ENCODE results near the gene DSCAM. TPM values are rescaled to one million over a fixed set of nuclear protein-coding genes. Genes with fewer than 3 reads are reported as not detected.
A peak's percentile ranks its signal among the peaks of the same experiment; 100 is the strongest.
"Not testable (repeated sequence)": the region's sequence is repeated elsewhere in the genome, so short reads cannot be mapped to it uniquely, and the experiment has no call there.

DSCAM gene
- total RNA-seq, 2 donors from 2014 or later: not detected

DNA sequence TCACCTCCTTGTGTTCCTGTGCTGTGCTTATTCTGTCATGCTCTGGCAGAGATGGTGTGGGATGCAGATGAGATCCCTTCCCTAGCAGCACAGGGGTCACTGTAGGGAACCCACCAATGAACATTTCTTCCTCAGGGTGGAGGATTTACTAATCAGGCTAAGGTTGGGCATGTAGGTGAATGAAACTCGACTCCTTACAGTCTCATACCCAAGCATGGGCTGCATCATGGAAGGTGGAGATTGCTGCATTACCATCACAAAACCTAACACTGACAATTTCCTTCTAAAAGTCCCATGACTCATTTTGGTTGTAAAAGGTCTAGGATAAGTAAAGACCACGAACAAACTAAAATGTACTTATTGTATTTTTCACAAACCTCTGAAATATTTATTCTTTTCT is 399.9 kb downstream of the DSCAM start:
- intact Hi-C loops (cut with DNase I): no loop called here
- DNase-seq (no peak), ATAC-seq (no peak)

- ATAC-seq (no peak), DNase-seq (no peak)
- intact Hi-C loops (cut with DNase I): no loop called here
Measured at GRCh38 chr21:40445349-40445921, 401.5 kb downstream of the DSCAM start.

DNA sequence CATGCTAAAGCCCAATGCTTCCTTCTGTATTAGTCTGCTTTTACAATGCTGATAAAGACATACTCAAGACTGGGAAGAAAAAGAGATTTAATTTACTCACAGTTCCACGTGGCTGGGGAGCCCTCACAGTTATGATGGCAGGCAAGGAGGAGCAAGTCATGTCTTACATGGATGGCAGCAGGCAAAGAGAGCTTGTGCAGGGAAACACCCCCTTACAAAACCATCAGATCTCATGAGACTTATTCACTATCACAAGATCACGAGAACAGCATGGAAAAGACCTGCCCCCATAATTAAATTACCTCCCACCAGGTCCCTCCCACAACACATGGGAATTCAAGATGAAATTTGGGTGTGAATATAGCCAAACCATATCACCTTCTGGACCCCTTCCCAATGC is 407.4 kb downstream of the DSCAM start:
- ATAC-seq; intact Hi-C loops (cut with DNase I): not testable (repeated sequence)

DNA sequence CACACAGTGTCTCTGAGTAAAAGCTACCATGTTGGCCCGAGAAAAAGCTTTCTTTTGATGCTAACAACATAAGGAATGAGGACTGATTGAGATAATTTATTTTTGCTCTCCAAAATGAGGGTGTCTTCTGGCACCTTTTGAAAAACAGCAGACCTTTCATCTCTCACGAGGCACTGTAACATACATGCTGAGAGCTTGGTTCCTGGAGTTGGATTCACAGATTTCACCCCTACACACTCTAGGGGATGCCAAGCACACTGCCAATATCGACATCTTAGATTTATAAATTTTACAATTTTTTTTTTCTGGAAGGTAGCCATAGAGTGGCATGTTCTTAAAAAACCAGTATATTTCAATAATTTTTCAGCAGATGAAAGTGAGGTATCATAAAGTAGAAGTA is 408.3 kb downstream of the DSCAM start:
- intact Hi-C loops (cut with DNase I): no loop called here
- DNase-seq: no peak
- no peak for ATAC-seq

More for the DNA sequence above, 407.4 kb downstream of the DSCAM start:
- DNase-seq: not testable (repeated sequence)

GRCh38 chr21:40436261-40436660 is 410.7 kb downstream of the DSCAM start:
- ATAC-seq (no peak), DNase-seq (no peak)
- intact Hi-C loops (cut with DNase I): no loop called here

DNA sequence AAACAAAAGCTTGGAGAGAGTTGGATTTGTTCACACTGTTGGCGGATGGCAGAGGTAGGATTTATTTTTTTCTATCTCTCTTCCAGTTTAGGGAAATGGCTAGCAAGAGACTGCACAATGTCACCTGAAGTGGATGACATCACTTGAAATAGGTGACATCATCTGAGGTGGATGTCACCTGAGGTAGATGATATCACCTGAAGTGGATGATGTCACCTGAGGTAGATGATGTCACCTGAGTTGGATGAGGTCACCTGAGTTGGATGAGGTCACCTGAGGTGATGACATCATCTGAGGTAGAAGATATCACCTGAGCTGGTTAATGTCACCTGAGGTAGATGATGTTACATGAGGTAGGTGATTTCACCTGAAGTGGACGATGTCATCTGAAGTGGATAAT is 413.4 kb downstream of the DSCAM start:
- ATAC-seq: no peak
- intact Hi-C loops (cut with DNase I): no loop called here
- no peak for DNase-seq

DNA sequence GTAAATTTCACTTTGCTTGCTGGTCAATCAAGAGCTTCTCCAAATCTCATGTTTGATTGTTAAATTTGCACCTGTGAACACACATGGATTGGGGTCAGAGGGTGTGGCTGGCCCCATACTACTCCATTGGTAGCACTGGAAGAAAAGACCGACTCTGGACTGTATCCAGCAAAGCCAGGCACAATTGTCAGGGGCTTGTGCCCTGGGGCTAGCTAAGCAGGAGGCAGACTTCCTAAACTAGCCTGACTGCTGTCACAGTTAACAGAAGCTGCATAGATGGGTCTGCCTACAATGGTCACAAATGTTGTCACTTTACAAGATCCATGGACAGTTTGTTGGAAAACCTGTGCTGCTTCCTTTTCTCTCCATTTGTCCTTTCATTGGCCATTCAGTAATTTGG is 421.0 kb downstream of the DSCAM start:
- DNase-seq: no peak
- intact Hi-C loops (cut with DNase I): no loop called here
- ATAC-seq: no peak

DNA sequence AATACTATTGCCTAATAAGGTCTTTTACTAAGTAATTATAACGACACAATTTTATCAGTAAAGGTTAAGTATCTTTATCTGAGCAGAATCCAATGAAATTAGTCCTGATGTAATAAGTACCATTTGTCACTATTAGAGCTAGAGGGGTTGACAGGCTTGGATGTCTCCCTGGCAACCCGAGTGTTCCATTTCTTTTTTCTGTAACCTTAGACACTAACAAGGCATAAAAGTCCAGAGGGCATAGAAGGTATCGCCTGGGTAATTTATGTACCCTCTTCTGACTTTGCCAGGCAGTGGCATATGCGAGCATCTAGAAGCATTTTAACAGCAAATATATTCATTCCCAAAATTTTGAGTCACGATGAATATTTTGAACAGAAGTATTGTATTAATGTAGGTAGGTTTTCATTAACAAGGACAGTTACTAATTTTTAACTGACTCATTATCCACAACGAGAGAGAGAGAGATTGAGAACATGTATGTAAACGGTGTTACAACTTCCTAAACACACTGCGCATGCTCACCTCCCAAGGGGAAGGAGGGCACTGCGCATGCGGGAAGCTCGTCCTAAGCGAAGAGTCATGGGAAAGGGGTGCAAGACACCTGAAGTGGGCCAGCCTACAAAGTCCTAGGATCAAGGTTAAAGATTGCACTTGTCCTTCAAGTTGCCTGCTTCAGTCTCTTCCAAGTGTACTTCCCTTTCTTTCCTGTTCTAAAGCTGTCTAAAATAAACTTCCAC is 423.9 kb downstream of the DSCAM start:
- ATAC-seq (no peak), DNase-seq (no peak)
- intact Hi-C loops (cut with DNase I): no loop called here

- DNase-seq (no peak), ATAC-seq (no peak)
- intact Hi-C loops (cut with DNase I): no loop called here
Measured at GRCh38 chr21:40421121-40421520, 425.8 kb downstream of the DSCAM start.

DNA sequence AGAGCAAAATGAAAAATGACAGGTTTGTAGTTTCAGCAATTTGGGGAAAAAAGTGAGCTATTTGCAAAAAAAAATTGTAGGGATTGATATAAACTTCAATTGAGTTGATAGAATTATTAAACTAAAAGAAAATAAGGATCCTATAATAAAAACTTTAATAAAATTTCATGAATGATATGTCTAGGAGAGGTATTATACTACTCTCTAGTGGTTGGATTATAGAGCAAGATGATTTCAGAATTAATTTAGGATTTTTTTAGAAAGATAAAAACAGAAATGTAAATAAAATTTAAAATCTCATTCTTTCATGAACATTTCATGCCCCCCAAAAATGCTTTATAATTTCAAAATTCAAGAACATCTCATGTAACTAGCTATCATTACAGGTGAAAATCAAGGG is 430.4 kb downstream of the DSCAM start:
- no peak for DNase-seq
- ATAC-seq: no peak
- intact Hi-C loops (cut with DNase I): no loop called here

- no peak for DNase-seq
- intact Hi-C loops (cut with DNase I): no loop called here
- ATAC-seq: no peak
Measured at GRCh38 chr21:40408561-40408960, 438.4 kb downstream of the DSCAM start.

- DNase-seq: peak; percentile 47
- intact Hi-C loops (cut with DNase I): no loop called here
- ATAC-seq: peak in 1 of 2 donors; percentile 29
Measured at GRCh38 chr21:40404396-40404800, 442.6 kb downstream of the DSCAM start.

DNA sequence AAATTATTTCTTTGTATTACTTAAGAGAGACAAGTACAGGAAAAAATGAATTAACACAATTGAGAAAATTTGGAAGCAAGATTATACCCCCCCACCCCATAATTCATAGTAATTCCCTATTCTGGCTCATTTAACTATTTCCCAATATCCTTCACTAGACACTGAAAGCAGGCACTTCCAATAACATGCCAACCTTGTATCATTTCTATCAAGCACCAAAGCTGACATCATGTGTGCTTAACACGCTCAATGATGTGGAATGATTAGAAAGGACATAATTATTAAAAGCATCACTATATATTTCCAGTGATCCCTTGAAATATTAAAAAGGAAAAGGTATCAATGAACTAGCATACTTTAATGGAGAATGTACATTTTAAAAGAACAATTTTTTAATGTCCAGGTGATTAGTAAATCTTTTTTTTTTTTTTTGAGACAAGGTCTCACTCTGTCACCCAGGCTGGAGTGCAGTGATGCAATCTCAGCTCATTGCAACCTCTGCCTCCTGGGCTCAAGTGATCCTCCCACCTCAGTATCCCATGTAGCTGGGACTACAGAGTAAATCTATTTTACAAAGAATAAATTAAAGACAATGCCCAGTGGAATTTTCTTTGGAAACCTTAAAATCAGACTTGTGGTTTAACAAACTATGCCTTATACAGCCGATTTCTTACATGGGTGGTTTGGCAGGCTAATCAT is 443.9 kb downstream of the DSCAM start:
- no peak for DNase-seq
- ATAC-seq: no peak
- intact Hi-C loops (cut with DNase I): no loop called here

- intact Hi-C loops (cut with DNase I): no loop called here
- no peak for DNase-seq
- no peak for ATAC-seq
Measured at GRCh38 chr21:40395732-40396131, 451.2 kb downstream of the DSCAM start.

DNA sequence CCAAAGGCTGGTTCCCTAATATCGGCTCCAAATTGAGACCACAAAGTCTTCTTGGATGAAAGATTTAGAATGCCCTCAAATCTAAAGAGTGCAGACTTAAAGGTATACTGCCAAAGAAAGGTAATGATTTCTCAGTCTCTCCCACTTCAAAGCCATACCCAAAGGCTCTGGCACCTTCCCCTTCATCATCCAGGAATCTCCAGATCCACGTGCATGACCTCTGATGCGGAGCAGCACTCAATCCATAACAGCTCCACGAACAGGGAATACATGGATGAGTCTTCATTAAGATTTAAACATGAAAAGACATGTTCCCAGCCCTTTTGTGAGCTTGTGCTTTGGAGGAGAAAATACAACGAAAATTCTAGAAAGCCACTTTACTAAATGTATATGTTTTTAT is 453.9 kb downstream of the DSCAM start:
- intact Hi-C loops (cut with DNase I): no loop called here
- ATAC-seq: no peak

GRCh38 chr21:40388046-40388445 is 458.9 kb downstream of the DSCAM start:
- intact Hi-C loops (cut with DNase I): loop anchor here in 1 of 2 donors (10.0 kb wide), 1 partner anchor 233 kb away; no protein-coding TSS in a partner anchor
- DNase-seq: no peak
- no peak for ATAC-seq

More for the DNA sequence above, 453.9 kb downstream of the DSCAM start:
- no peak for DNase-seq

- intact Hi-C loops (cut with DNase I): loop anchor here (2.0 to 10.0 kb wide), 2 partner anchors 232 to 242 kb away; no protein-coding TSS in a partner anchor
- no peak for DNase-seq
- ATAC-seq: no peak
Measured at GRCh38 chr21:40386981-40387747, 459.8 kb downstream of the DSCAM start.

DNA sequence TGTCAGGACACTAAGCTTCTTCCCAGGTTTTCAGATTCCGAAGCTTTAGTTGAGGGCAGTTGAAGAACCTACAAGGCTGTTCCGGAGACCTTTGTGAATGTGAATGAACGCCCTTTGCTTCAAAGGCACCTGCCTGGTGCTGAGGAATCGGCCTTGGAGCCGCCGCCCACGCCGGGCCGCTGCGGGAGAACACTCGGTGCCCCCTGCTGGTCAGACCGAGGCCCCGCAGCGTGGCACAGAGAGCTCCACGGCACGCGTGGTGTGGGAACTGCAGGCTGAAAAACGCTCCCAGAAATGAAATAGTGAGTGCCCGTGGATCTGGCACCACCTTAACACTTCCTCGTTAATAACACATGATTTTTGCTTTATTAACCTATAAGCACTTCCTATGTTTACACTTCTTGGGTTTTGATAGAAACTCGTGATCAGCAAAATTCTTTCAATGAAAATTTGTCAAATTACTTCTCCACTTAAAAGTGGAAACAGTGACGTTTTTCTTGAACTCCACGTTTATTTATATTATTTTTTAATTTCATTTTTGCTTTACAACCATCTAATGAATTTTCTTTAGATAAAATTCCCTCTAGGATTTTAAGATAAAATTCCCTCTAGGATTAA is 460.6 kb downstream of the DSCAM start:
- ATAC-seq (peak; percentile 47 to 87), DNase-seq (peak; percentile 64)
- intact Hi-C loops (cut with DNase I): loop anchor here (2.0 to 10.0 kb wide), 2 partner anchors 232 to 242 kb away; no protein-coding TSS in a partner anchor

DNA sequence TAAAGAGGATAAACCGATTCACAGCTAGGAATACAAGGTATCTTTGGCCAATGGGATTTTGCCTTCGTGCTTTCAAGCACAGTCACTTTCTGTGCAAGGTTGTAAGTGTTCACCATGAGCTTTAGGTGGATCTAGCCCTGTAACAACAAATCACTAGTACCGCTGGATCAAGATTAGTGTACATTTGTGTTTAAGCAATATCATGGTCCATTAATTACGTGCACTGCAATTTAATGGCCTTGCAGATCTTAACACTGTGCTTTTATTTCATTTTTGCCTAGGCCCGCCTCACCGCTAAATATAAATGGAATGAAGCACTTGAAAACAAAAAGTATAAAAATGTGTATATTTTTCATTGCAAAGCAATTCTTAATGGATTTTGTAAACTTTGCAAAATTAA is 461.1 kb downstream of the DSCAM start:
- DNase-seq (no peak), ATAC-seq (no peak)
- intact Hi-C loops (cut with DNase I): loop anchor here (2.0 to 10.0 kb wide), 2 partner anchors 231 to 241 kb away; no protein-coding TSS in a partner anchor

Measured in left cardiac atrium (tissue), 4 donors.